Aorta (tissue), 5 donors: ENCODE measurements around the gene DAZAP2. TPM values are rescaled to one million over a fixed set of nuclear protein-coding genes. Genes with fewer than 3 reads are reported as not detected.
"Not testable (repeated sequence)": the region's sequence is repeated elsewhere in the genome, so short reads cannot be mapped to it uniquely, and the experiment has no call there.

ENCODE experiments used
- ATAC-seq: fragments of 200-7000 bp; cut with Tn5 transposase; one replicate; pipeline ENCODE4 v1.9.1; 2022; ENCODE audit warnings: moderate library complexity; ENCODE audit not compliant: low FRiP score
- DNase-seq, 2 donors: peaks; one replicate each; pipeline ENCODE4 v3.0.0-alpha.2; 2020
- H3K27ac ChIP-seq, 2 donors: one replicate each; pipeline ENCODE4 v1.5.1; 2013; ENCODE audit warnings: low read length in 2 of 2, mild to moderate bottlenecking in 2 of 2, moderate library complexity in 2 of 2, control low read depth in 1 of 2, inconsistent platforms in 1 of 2, low read depth in 1 of 2
- H3K27me3 ChIP-seq, 2 donors: one replicate each; pipeline ENCODE4 v1.6.1; 2013; ENCODE audit warnings: control low read depth in 1 of 2, low read length in 1 of 2, mild to moderate bottlenecking in 1 of 2, moderate library complexity in 1 of 2; ENCODE audit not compliant: insufficient read depth in 2 of 2, control insufficient read depth in 1 of 2
- H3K36me3 ChIP-seq, 2 donors: one replicate each; pipeline ENCODE4 v1.6.1; 2013; ENCODE audit warnings: control low read depth in 1 of 2, low read length in 1 of 2, mild to moderate bottlenecking in 1 of 2; ENCODE audit not compliant: insufficient read depth in 2 of 2, control insufficient read depth in 1 of 2
- H3K4me1 ChIP-seq, 2 donors: one replicate each; pipeline ENCODE4 v1.6.1; 2013; ENCODE audit warnings: low read length in 2 of 2, control low read depth in 1 of 2, mild to moderate bottlenecking in 1 of 2, moderate library complexity in 1 of 2; ENCODE audit not compliant: insufficient read depth in 2 of 2, control insufficient read depth in 1 of 2
- H3K4me3 ChIP-seq, 2 donors: one replicate each; pipeline ENCODE4 v1.5.1; 2013; ENCODE audit warnings: low read length in 2 of 2, control low read depth in 1 of 2, mild to moderate bottlenecking in 1 of 2
- H3K9me3 ChIP-seq: one replicate; pipeline ENCODE4 v1.6.1; 2013; ENCODE audit warnings: mild to moderate bottlenecking, low read length; ENCODE audit not compliant: control insufficient read depth
- WGBS, 2 donors: extraction: QIAGEN DNeasy Blood & Tissue Kit; methylation state at CpG; one replicate each; pipeline ENCODE4 v1.1.7; 2013; 5-methylcytosine and 5-hydroxymethylcytosine counted together
- intact Hi-C, 2 donors: fragments of 100-400 bp; cut with DNase I; formaldehyde crosslinking; loops; one replicate each; pipeline versions ENCODE4 v1.14.2 to v1.15.0; 2022
- polyA plus RNA-seq, 2 donors: library from polyadenylated mRNA; stranded (reverse); fragments of 200-250 nt; gene quantifications; one replicate each; pipeline ENCODE4 v1.2.3, GENCODE V29; 2013
- total RNA-seq, 2 donors: library from RNA; stranded (reverse); fragmentation: NEBNext Ultra II Directional; extraction: Animal tissue kit (Norgen Biotek cat#: 25700); gene quantifications; one replicate each; pipeline ENCODE4 v1.2.1, GENCODE V29; 2021
- donor health status: healthy with polysubstance abuse.
- donor health status: Bipolar disorder and iron deficiency.
- donor health status: DM: no; HTN: no; CAD: no.
- donor health status: DM: no; HTN: no; CAD: no.
- donor health status: DM: yes; HTN: yes; CAD: no.

DAZAP2 gene
- total and polyA plus RNA-seq, 4 donors, result 167 to 311 (median 221) TPM

DNA sequence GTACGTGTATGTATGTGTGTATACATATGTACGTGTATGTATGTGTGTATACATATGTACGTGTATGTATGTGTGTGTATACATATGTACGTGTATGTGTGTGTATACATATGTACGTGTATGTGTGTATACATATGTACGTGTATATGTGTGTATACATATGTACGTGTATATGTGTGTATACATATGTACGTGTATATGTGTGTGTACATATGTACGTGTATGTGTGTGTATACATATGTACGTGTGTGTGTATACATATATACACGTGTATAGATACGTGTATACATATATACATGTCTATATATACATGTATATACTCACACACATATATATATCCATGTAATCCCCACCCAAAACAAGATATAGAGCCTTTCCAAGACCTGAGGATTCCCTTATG lies 18.8 kb upstream of the DAZAP2 start:
- H3K27ac ChIP-seq, ATAC-seq: not testable (repeated sequence)

DNA sequence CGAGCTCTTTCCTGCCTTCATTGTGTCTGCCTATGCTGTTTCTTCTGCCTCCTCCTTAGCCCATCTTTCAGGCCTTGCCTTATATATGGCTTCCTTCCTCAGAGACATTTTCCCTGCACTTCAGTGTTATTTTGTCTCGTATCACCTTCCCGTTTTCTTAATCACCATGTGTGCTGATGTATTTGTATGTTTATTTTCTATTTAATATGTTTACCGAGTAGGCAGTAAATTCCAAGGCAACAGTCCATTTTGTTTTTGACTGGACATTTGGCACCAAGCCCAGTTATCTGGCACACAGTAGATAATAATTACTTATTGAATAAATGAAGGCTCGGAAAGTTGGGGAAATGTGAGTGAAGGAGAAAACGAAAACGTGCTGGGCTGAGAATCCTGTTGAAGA lies 16.2 kb upstream of the DAZAP2 start:
- H3K4me1 ChIP-seq, result no peaks in the 10 kb centered on the region
- WGBS, 2 donors, result 83 to 86% methylated on average over 7 of the region's 7 CpGs
- ATAC-seq (no peak), DNase-seq (no peak)
- H3K9me3 ChIP-seq, result no peaks in the 10 kb centered on the region
- no peak overlapping the region for H3K4me3 ChIP-seq
- intact Hi-C loops, result no loop called here
- H3K36me3 ChIP-seq, result no peaks in the 10 kb centered on the region
- H3K27ac ChIP-seq, result no peak overlapping the region
- H3K27me3 ChIP-seq, result no peaks in the 10 kb centered on the region

More for the DNA sequence above, 18.8 kb upstream of the DAZAP2 start:
- H3K36me3 ChIP-seq, H3K27me3 ChIP-seq, DNase-seq, H3K4me1 ChIP-seq, H3K9me3 ChIP-seq, H3K4me3 ChIP-seq: not testable (repeated sequence)
- 85 to 86% methylated on average over 12 of the region's 12 CpGs for WGBS, 2 donors
- intact Hi-C loops, result loop anchor here (2.0 to 5.0 kb wide), 3 partner anchors 19 to 138 kb away; partner anchors contain the start of genes CSRNP2 (in 1 of the 2), DAZAP2 (in 1 of the 2) and TFCP2 (in 1 of the 2)

DNA sequence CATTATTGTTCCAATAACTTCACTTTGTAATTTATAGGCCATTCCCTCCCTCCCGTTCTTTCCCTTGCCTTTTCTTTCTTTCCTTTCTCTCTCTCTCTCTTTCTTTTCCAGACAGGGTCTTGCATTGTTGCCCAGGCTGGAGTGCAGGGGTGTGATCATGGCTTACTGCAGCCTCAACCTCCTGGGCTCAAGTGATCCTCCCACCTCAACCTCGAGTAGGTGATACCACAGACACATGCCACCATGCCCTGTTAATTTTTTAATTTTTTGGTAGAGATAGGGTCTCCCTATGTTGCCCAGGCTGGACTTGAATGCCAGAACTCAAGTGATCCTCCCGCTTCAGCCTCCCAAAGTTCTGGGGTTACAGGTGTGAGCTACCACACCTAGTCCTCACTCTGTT lies 14.0 kb upstream of the DAZAP2 start:
- intact Hi-C loops, result no loop called here
- 83 to 85% methylated on average over 3 of the region's 3 CpGs for WGBS, 2 donors
- H3K27ac ChIP-seq, result no peak overlapping the region

DNA sequence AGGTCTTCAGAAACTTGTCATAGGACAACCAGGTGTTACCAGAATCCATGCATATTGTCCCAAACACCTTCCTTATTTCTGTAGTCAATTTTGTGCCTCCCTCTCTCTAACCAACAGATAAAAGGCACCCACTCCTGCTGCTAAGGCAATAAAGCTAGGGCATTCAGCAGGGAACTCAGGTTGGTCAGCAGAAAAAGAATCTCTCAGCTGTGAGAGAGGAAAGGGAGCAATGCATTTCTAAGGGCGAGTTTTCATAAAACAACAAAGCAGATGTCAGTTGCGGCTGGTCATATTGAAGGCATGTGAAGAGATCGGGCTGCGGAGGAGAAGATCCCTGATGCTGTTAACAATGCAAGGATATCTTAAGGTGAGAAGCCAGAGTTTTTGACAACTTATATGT lies 13.4 kb upstream of the DAZAP2 start:
- no peak overlapping the region for H3K4me3 ChIP-seq
- H3K4me1 ChIP-seq, result no peaks in the 10 kb centered on the region
- DNase-seq, result no peak
- no peaks in the 10 kb centered on the region for H3K27me3 ChIP-seq
- H3K27ac ChIP-seq, result no peak overlapping the region
- H3K9me3 ChIP-seq, result no peaks in the 10 kb centered on the region
- no peak for ATAC-seq
- 88 to 91% methylated on average over 4 of the region's 4 CpGs for WGBS, 2 donors
- intact Hi-C loops, result no loop called here
- H3K36me3 ChIP-seq, result no peaks in the 10 kb centered on the region

More for the DNA sequence above, 14.0 kb upstream of the DAZAP2 start:
- no peaks in the 10 kb centered on the region for H3K9me3 ChIP-seq
- no peak for ATAC-seq
- no peak for DNase-seq
- no peaks in the 10 kb centered on the region for H3K27me3 ChIP-seq
- H3K4me3 ChIP-seq, result no peak overlapping the region
- H3K36me3 ChIP-seq, result no peaks in the 10 kb centered on the region
- no peaks in the 10 kb centered on the region for H3K4me1 ChIP-seq

DNA sequence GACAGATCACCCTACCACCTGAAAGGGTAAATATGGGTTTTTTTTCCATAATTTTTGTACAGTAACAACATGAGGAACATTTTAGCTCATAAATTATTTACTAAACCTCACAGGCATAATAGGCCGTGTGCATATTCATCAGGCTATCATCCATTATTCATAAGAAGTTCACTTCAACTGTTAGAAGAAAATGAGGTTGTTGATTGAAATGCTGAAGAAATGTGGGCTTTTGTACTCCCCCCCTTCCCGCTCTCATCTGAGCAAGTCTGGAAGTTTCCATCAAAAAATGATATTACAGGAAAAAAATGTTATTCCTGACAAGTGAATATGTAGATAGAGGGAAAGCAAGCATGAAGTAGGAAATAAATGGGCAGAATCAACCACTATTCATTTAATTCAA lies 12.9 kb upstream of the DAZAP2 start:
- no peak for DNase-seq
- WGBS, 2 donors, result 88 to 90% methylated on average over 2 of the region's 2 CpGs
- Histone ChIP-seq H3K9me3 (no peaks in the 10 kb centered on the region), H3K36me3 (no peaks in the 10 kb centered on the region), H3K27me3 (no peaks in the 10 kb centered on the region), H3K4me3 (no peak overlapping the region), H3K4me1 (no peaks in the 10 kb centered on the region), H3K27ac (no peak overlapping the region)
- no peak for ATAC-seq
- intact Hi-C loops, result no loop called here

DNA sequence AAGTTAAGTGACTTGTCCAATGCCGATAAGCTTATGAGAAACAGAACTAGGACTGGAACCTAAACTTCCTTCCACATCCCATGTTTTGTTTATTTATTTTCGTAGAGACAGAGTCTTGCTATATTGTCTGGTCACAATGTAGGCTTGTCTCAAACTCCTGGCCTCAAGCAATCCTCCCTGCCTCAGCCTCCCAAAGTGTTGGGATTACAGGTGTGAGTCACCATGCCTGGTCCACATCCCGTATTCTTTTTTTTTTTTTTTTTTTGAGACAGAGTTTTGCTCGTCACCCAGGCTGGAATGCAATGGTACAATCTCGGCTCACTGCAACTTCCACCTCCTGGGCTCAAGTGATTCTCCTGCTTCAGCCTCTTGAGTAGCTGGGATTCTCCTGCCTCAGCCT lies 11.5 kb upstream of the DAZAP2 start:
- H3K4me3 ChIP-seq, H3K4me1 ChIP-seq, H3K27ac ChIP-seq, H3K27me3 ChIP-seq, DNase-seq, H3K9me3 ChIP-seq, ATAC-seq, H3K36me3 ChIP-seq, intact Hi-C loops: not testable (repeated sequence)
- 78 to 80% methylated on average over 5 of the region's 5 CpGs for WGBS, 2 donors

DNA sequence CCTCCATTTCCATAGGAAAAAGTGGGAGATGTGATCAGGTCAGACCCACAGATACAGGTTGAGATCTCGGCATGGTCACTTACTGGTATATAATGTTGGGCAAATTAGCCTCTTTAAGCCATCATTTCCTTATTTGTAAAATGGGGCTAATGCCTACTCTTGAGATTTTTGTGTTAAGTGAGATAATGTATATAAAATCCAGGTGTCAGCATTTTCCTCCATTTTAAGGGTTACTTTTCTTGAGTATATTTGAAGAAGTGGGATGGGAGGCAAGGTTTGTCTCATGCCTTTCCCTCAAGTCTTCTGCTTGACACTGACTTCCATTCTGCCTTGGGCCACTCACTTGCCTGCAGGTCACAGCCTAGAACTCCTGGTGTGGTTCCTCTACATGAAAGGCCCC lies 10.7 kb upstream of the DAZAP2 start:
- Histone ChIP-seq H3K4me3 (no peak overlapping the region), H3K9me3 (no peaks in the 10 kb centered on the region), H3K27ac (no peak overlapping the region), H3K27me3 (no peaks in the 10 kb centered on the region), H3K4me1 (no peaks in the 10 kb centered on the region), H3K36me3 (no peaks in the 10 kb centered on the region)
- WGBS, 2 donors, result 89 to 91% methylated on average over 1 of the region's 1 CpG
- ATAC-seq, result no peak
- intact Hi-C loops, result no loop called here
- no peak for DNase-seq

DNA sequence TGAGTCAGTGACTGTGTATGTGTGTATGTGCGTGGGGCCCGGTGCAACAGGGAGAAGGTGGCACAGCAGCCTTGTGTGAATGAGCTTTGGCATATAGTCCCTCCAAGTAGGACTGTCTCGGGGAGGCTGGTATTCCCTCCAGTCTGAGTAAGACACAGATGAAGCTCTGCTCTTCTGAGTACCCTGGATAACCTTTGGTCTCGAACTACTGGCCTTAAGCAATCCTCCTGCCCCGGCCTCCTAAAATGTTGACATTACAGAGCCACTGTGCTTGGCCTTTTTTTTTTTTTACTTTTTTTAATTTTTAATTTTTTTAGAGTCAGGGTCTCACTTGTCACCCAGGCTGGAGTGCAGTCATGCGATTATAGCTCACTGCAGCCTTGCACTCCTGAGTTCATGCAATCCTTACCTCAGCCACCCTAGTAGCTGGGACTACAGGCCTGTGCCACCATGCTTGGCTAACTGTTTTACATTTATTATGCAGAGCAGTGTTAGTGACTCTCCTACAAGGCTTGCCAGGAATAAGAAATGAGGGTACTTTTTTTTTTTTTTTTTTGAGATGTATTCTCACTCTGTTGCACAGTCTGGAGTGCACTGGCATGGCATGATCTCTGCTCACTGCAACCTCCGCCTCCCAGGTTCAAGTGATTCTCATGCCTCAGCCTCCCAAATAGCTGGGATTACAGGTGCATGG lies 9.4 kb upstream of the DAZAP2 start:
- 90 to 93% methylated on average over 7 of the region's 7 CpGs for WGBS, 2 donors
- ATAC-seq (no peak), DNase-seq (no peak)
- no peaks in the 10 kb centered on the region for H3K27me3 ChIP-seq
- no peak overlapping the region for H3K27ac ChIP-seq
- no peaks in the 10 kb centered on the region for H3K9me3 ChIP-seq
- no peaks in the 10 kb centered on the region for H3K4me1 ChIP-seq
- no peak overlapping the region for H3K4me3 ChIP-seq
- intact Hi-C loops, result no loop called here
- H3K36me3 ChIP-seq, result no peaks in the 10 kb centered on the region

DNA sequence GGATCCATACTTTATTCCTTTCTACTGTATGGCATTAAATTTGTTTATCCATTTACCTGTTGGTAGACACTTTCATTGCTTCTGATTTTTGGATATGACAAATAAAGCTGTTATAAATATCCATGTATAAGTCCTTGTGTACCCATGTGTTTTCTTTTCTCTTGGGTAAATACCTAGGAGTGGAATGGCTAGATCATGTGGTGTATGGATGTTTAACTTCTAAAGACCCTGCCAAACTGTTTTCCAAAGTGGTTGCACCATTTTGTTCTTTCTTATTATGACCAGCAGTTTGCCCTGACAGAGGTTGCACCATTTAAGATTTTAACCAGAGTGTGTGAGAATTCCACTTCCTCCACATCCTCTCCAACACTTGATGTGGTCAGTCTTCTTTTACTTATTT lies 6.0 kb upstream of the DAZAP2 start:
- intact Hi-C loops, result no loop called here
- Histone ChIP-seq H3K27me3 (no peaks in the 10 kb centered on the region), H3K27ac (no peak overlapping the region), H3K4me3 (no peak overlapping the region), H3K36me3 (no peaks in the 10 kb centered on the region), H3K4me1 (no peaks in the 10 kb centered on the region), H3K9me3 (no peaks in the 10 kb centered on the region)
- DNase-seq (no peak), ATAC-seq (no peak)
